GM19438 (cell line): ENCODE data around the gene FLOT2.
"Not testable (repeated sequence)": the region's sequence is repeated elsewhere in the genome, so short reads cannot be mapped to it uniquely, and the experiment has no call there.

ENCODE experiments used
- ATAC-seq: cut with Tn5 transposase; IDR thresholded peaks from one replicate; pipeline ENCODE4 v1.9.1; 2021; ENCODE audit warnings: low read depth; ENCODE audit not compliant: unreplicated experiment

FLOT2 gene

DNA sequence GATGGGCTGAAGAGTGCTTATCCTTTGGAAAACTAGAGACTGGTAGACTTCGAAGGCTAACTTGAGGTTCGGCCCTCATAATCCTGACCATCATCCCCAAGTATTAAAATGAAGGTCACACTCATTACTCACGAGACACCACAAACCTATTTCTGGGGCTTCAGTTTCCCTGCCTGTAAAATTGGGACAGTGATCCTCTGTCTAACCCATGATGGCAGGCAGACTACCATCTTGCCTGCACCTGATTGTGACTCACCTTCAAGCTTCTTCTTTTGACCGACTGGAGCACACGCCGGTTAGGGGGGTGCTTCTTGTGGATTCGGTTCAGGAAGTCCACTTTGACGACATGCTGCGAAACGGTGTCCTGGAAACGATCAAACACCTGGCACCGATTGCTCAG lies 19.5 kb upstream of the FLOT2 start:
- ATAC-seq, result no peak

DNA sequence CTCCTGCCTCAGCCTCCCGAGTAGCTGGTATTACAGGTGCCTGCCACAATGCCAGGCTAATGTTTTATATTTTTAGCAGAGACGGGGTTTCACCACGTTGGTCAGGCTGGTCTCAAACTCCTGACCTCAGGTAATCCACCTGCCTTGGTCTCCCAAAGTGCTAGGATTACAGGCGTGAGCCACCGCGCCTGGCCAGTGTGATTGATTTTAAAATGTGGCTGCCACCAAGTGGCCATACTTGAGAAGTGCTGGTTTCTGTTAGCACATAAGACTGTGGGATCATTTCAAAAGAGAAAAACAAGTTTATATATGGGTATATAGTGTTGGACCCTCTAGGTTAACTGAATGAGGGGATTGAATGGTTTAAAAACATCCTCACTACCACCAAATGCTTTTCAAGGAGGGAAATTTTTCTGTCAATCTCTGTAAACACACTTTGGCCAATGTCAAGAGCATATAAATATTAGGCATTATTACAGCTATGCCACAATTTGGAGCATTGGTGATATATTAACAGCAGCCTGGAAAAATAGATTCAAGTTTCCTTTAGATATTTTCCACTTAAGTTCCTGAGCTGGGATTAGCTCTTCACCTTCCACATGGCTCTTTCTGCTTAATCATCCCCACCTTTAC lies 18.9 kb upstream of the FLOT2 start:
- no peak for ATAC-seq

DNA sequence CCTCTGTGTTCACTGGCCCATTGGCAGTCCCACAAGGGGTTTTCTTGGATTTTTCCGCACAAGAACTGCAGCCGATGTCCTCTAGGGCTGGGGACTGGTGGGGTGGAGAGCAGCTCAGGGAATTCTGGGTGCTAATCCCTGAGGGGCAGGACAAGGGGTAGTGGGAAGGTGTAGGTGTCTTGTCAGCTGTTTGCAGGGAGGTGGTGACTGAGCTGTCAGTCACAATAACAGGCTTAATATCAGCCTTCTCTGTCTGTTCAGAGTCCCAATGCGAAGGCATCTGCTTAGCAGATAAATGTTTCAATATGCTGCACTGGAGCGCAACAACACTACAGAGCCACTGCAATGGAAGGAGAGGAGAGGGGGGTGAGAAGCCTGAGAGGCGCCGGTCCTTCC lies 15.4 kb upstream of the FLOT2 start:
- ATAC-seq, result no peak

DNA sequence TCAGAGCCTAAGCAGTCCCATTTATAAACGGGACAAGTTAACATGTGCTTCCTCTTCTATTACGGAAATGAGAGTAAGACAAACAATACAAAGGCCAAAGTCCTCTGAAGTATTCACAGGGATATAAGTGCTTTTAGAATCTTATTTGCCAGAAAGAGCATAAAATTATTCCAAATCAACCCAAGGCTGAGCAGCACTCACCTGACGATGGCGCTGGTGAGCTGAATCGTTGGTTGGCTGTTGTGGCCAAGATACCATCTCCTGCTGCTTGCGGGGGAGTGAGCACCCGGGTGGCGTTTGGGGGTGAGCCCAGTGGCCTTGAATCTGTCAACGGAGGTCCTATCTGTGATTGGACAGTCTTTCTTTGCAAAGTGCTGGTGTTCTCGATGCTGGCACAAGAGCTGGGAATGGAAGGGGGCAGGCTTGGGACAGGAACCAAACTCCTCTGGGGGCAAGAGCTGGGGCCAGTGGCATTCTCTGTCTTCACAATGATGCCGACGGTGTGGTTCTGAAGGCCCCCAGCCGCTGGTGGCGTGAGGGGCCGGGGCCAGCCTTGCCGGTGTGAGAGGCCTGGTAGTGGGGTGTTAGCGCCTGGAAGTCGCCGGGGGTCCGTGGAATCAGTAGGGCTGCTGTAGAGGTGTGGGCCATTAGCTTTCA lies 14.9 kb upstream of the FLOT2 start:
- ATAC-seq, result no peak

DNA sequence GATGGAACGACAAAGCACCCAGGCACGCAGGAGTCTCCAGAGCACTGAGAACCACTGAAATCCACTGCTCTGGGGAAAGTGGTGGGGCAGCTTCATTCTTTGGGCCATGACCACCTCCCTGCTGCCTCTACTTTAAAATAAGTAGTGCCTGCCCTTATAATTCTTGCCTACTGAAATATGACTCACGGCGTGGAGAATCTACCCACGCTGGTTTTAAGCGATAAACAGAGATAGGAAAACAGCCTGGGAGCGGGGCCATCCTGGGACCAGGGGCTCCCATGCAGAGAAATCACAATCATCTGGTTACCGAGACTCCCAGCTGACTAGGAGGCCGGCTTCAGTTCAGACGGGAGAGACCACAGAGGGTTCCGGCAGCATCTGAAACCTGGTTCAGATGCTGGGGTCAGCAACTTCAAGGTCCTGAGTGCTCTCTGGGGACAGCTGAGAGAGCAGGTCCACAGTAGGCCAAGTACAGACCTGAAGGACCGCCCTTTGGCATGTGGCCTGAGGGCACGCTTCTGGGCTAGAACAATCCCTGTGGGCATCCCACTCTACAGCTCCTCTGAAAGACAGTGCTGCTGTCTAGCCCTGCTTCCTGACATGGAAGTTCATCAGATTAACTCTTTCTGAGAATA lies 14.0 kb upstream of the FLOT2 start:
- no peak for ATAC-seq

DNA sequence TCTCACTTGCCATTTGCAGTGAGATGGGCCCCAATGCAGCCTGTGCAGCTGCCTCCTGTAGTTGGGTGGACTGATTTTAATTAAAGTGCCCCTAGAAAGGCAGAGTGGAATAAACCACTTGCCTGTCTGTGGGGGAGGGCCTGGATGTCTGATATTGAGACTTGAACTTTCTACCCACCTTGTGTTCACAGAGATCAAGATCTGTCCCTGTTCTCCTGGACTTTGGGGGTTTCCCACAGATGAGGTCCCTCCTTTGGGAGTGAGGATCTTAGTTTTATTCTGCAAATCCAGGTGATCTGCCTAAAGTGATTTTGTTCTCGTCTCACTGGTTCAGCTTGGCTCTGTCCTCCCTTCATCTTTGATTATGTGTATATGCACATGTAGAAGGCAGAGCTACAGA lies 13.0 kb upstream of the FLOT2 start:
- no peak for ATAC-seq

DNA sequence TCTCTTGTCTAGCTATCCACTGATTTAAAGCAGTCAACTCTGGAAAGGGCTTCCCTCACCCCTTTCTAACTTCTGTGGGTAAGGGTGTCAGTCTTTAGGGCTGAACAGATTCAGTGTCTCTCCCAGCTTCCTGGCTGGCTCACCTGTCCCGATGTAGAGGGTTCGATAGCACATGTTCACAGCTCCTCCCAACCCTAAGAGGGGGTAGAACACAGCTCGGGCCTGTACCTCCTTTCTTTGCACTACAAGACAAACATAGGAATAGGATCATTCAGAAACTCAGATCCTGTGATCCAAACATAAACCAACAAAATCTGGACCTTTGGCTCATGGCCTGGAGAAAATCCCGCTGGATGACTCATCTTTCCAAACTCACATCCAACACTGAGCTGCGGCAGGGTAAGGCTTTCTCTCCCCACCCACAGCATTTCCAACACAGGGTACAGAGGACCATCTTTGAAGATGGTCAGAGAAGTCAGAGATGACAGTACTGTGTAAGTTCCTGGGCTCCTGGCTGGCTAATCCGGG lies 11.2 kb upstream of the FLOT2 start:
- ATAC-seq, result no peak

DNA sequence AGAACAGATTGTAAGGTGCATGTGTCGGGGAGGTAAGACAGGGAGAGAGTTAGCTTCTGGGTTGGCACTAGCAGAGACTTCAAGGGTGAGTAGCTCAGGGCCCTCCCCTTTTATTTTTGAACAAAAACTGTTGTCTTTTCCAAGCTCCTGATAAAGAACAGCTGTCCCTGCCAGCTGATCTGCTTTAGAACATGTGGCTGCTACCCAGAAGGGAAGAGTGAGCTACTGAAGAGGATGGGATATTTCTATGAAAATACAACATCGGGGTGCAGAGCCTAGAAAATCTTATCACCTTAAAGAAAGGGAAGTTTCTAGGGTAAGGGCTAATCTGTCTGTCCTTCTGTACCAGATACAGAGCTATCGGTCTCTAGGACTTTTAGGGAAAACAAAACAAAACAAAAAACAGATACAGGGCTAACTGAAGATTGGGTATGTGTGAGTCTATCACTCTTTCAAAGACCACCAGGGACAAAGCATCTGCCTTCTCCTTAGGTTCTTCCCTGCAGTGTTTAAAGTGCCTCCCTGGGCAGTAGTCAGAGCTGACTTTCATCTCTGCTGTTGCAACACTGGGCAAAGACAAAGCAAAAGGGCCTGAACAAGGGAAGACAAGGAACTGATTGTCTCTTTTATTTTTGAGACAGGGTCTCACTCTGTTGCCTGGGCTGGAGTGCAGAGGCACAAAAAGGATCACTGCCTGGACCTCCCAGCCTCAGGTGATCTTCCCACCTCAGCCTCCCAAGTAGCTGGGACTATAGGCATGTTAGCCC lies 10.4 kb upstream of the FLOT2 start:
- no peak for ATAC-seq

DNA sequence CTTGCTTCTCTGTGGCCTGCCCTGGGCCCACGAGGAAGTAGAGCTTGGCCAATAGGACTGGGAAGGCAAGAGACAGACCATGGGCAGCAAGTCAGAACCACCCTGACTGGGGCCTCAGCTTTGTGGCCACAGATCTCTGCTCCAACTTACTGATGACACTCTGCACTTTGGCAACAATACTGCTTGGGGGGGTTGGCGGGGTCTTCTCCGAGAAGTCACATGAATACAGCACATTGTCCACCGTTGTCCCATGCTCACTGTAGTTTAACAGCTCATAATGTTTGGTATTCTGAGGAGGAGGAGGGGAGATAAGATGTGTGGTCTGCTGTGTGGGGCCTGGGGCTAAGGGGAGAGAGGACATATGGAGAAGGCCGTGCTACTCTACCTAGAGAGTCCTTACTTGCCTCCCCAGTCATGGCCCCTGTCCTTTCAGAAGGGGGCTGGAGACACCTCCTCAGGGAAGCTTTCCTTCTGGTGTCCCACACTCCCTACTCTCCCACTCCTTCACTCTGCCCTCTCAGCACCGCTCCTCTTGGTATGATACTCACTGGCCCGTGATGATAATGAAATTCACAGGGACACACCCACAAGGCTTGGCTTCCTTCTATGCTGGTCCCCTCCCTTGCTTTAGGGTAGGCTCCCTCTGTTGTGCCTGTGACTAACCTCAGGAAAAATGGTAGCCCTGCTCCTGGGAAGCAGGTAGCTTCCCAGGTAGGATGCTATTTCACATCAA lies 9.3 kb upstream of the FLOT2 start:
- ATAC-seq, result no peak

DNA sequence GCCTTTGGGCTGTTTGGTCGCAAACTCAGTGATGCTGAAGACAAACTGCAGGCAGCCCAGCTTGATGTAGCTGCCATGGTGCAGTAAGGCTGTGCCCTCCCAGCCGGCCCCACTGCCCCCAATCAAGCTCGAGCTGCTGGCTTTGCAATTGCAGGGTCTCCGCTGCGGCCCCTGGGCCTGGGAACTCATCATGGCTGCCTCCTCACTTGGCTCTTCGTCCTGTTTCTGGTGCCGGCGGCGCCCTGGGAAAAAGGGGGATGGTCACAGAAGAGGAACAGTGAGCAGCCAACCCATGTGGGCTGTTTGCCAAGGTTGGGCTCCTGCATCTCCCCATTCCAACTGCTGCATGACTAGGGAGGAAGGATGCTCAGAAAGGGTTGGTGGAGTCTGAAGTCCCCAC lies 8.7 kb upstream of the FLOT2 start:
- ATAC-seq, result no peak

DNA sequence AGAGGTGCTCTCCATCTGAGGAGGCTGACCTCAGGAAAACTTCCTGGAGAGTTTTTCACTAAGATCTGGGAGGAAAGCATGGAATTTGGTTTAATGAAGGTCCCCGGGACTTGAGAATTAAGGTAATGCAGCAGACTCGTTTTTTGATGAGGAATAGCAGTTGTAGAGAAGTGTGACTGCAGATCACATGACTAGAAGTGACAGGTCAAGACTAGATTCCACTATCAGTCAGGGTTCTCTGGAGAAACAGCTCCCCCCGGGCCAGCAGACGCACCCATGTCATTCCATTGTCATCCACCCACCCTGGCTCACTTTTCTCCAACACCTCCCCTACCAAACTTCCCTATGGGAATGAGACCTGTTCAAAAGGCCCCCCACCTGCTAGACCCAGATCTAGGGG lies 7.3 kb upstream of the FLOT2 start:
- ATAC-seq, result no peak

DNA sequence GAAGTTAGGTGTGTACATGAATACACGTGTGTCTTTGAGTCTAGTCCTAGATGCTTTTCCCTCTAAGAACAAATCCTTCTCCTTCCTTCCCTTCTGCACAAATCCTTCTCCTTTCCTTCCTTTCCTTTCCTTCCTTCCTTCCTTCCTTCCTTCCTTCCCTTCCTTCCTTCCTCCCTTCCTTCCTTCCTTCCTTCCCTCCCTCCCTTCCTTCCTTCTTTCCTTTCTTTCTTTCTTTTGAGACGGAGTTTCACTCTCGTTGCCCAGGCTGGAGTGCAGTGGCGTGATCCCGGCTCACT lies 6.0 kb upstream of the FLOT2 start:
- ATAC-seq, result not testable (repeated sequence)

DNA sequence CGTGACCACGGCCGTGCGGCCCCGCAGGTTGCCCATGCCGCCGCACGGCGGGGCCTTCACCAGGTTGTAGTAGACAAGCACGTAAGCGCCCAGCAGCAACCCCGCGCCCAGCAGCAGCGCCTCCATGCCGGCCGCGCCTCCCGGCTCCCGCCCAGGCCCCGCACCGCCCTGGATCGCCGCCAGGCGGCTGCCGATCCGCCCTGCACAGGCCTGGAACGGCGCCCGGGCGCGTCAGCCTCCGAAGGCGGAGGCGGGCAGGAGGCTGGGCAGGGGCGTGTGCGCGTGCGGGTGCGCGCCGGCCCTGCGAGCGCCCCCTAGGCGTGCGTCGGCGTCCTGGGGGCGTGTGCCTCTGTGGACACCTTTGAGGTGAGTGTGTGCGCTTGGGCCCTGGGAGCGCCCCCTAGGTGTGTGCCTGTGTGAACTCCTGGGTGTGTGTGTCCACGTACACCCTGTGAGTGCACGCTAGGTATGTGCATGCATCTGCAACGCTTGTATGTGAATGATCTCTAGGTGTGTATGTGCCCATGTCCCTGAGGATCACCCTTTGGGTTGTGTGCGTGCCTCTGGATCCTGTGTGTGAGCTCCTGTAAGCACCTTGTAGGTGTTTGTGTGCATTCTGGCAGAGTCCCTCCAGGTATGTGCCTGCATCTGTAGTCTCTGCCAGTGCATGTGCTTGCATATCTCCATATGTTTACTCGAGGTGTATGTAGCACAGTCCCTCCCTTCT lies 5.4 kb upstream of the FLOT2 start, which contains the start of gene DHRS13:
TSS of gene DHRS13 (minus strand) at position 261 of the 727 bp plus-strand sequence. CDS start at position 126, 135 bp downstream.
- peak; percentile 82 for ATAC-seq

DNA sequence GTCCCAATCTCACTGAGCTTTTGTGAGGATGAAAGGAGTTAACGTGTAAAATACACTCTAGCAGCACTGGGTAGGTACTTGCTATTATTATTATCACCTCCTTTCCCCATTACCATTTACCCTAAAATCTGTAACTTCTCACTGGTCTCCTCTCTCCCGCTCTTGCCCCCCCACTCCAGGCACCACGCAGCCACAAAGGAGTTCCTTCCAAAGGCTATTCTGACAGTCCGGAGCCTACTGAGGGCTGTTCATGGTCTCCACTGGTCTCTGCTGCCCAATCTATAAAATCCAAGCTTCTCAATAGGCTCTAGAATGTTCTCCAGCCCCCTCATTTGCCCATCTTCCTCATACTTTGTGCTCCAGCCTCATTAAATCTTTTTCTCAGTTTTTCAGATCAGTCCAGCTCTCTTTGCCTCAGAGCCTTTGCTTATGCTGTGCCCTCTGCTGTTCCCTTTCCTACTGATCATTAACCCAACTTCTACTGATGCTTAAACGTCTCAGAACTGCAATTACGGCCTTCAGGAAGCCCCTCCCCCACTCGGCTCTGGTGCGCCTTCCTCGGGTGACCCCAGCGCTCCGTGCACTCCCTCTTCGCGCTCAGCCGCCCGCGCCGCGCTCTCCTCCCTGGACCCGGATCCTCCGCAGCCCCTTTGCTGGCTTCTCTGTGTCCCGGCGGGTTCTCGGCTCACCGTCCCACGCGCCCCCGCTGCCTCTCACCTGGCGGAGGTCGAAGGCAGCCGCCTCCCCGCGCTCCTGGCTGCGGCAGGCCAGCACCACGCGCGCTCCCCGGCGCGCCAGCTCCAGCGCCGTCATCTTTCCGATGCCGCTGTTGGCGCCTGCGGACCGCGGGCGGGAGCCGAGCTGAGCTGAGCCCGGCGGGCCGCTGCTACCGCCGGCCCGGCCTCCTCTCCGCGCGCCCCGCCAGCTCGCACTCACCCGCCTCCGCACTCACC lies 4.6 kb upstream of the FLOT2 start:
- peak; percentile 37 for ATAC-seq

DNA sequence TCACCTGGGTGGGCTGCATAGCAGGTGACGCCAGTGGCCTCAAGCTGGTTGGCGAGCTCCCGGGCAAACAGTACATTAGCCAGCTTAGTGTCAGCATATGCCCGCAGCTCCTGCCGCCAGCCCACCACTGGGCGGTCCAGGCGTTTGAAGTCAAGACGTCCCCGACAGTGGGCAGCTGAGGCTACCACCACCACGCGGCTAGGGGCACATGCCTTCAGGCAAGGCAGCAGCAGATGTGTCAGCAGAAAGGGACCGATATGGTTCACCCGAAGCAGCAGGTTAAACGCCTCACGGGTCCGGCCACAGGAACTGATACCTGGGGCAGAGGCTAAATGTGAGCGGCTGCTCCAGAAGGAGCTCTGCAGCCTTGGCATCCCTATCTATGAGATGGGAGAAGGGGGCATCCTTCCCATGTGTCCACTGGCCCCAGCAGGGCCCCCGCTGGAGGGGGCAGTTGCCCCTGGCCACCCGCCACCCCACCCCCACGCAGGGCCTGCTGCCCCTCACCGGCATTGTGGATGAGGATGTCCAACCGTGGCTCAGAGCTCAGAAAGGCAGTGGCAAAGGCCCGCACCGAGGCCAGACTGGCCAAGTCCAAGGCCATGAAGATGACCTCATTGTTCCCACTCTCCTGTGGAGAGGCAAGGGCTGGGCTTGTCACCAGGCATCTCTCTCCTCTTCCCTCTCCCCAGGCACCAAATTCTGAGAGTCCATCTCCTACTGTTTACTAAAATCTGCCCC lies 3.6 kb upstream of the FLOT2 start:
- ATAC-seq, result no peak

DNA sequence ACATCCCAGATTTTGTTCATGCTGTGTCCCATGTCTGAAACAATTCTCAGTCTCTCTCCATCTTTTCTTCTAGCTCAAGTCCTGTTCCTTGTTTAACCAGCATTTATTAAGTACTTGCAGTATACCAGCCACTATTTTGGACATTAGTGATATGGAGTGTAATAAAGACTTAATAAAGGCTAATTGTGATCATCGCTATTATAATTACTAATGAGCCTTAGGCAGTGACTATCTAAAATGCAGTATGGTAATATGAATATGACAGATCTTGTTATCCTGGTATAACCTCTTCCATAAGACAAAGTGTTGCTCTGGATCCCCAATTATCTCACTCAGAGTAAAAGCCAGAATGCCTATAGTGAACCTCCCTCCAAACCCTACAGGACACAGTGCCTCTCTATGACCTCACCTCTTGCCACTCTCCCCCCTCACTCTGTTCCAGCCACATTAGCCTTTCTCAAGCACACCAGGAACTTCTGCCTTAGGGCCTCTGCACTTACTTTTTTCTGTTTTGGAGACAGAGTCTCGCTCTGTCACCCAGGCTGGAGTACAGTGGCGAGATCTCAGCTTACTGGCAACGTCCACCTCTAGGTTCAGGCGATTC lies 1.8 kb upstream of the FLOT2 start:
- no peak for ATAC-seq

DNA sequence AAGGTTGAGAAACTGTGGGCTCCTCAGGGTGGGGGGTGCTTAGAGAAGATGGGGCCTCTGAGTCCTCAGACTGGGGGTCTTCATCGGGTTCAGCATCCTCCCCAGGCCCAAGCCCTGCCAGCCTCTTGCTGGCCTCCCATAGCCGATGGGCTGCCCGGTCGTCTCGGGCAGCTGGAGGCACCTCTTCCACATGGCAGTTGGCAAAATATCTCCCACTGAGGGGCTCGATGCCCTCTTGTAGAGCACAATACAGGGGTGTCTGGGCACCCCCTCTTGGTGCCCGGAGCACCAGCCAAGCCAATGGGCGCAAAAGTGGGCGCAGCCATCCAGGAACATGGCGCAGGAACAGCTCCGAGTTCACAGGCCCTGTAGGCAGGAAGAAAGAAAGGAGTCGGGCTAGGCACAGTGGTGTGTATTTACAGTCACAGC lies 1.0 kb upstream of the FLOT2 start:
- no peak for ATAC-seq
